Thyroid gland (tissue), 4 donors: ENCODE measurements around the gene PANX2. TPM values are rescaled to one million over a fixed set of nuclear protein-coding genes. Genes with fewer than 3 reads are reported as not detected.

Source experiments
- DNase-seq, 2 donors: peaks; one replicate each; pipeline ENCODE4 v3.0.0-alpha.2; 2019
- H3K27ac ChIP-seq, 3 donors: fragments of 200-600 bp; sonication (generic); 1 replicate in 2 of 3; 2 replicates in 1 of 3; pipeline ENCODE4 v1.5.1; 2016 to 2019; ENCODE audit warnings: mild to moderate bottlenecking in 1 of 3, moderate library complexity in 1 of 3
- H3K27me3 ChIP-seq: fragments of 200-600 bp; sonication (generic); one replicate; pipeline ENCODE4 v1.5.1; 2019
- H3K36me3 ChIP-seq, 2 donors: fragments of 200-600 bp; sonication (generic); one replicate each; pipeline ENCODE4 v1.5.1; 2016 to 2019
- H3K4me1 ChIP-seq, 2 donors: fragments of 200-600 bp; sonication (generic); one replicate each; pipeline ENCODE4 v1.5.1; 2017 to 2019
- H3K4me3 ChIP-seq, 3 donors: fragments of 200-600 bp; sonication (generic); replicated peaks in 1 of 3; 1 replicate in 2 of 3; 2 replicates in 1 of 3; pipeline ENCODE4 v1.5.1; 2016; ENCODE audit warnings: mild to moderate bottlenecking in 1 of 3
- H3K9me3 ChIP-seq: fragments of 200-600 bp; sonication (generic); one replicate; pipeline ENCODE4 v1.5.1; 2017
- CTCF ChIP-seq, 6 experiments: fragments of 200-600 bp in 3 of 6; fragments of 450-650 bp in 3 of 6; sonication (generic) in 3 of 6; IDR thresholded peaks; one replicate each; pipeline ENCODE4 v1.5.1; 2016 to 2019; ENCODE audit warnings: antibody characterized with exemption in 6 of 6, mild to moderate bottlenecking in 2 of 6, inconsistent platforms in 1 of 6, moderate library complexity in 1 of 6
- POLR2A ChIP-seq, 2 donors: fragments of 450-650 bp; IDR thresholded peaks; one replicate each; pipeline ENCODE4 v1.6.1; 2017; ENCODE audit warnings: antibody characterized with exemption in 2 of 2, mild to moderate bottlenecking in 2 of 2, moderate library complexity in 1 of 2
- WGBS, 2 donors: methylation state at CpG; one replicate each; pipeline ENCODE4 v1.1.5; 2017; 5-methylcytosine and 5-hydroxymethylcytosine counted together
- intact Hi-C: fragments of 100-400 bp; cut with DNase I; formaldehyde crosslinking; loops from one replicate; pipeline ENCODE4 v1.15.1; 2023
- total RNA-seq, 4 donors: library from RNA; depleted of rRNA; stranded (reverse); fragments of >200 nt; gene quantifications; one replicate each; pipeline ENCODE4 v1.2.3, GENCODE V29; 2016

PANX2 gene
- total RNA-seq, 4 donors from 2014 or later: 9.0 to 12.1 (median 10.9) TPM

- Histone ChIP-seq H3K4me1 (peaks cover under 1 to 12% of the 10 kb centered on the region in 2 donors), H3K36me3 (no peaks in the 10 kb centered on the region), H3K27me3 (no peaks in the 10 kb centered on the region), H3K9me3 (no peaks in the 10 kb centered on the region), H3K27ac (no peak overlapping the region), H3K4me3 (no peak overlapping the region)
- 94 to 96% methylated on average over 12 to 25 of the region's 27 CpGs for whole genome bisulfite sequencing, 2 donors
- intact Hi-C loops: no loop called here
- no peak for DNase-seq
- TF ChIP-seq POLR2A (IDR thresholded peaks at IDR 0.05) (no peak), CTCF (IDR thresholded peaks at IDR 0.05) (no peak)
These were observed 4.1 kb downstream of the PANX2 start for GRCh38 chr22:50174382-50175190.

- H3K36me3 ChIP-seq: no peaks in the 10 kb centered on the region
These were observed 4.6 kb downstream of the PANX2 start for GRCh38 chr22:50175191-50175461.

GRCh38 chr22:50175921-50176849, 5.7 kb downstream of the PANX2 start:
- intact Hi-C loops: no loop called here
- Histone ChIP-seq H3K4me3 (no peak overlapping the region), H3K27ac (no peak overlapping the region), H3K9me3 (no peaks in the 10 kb centered on the region), H3K4me1 (peaks cover 0 to 6% of the 10 kb centered on the region in 2 donors), H3K27me3 (no peaks in the 10 kb centered on the region), H3K36me3 (no peaks in the 10 kb centered on the region)
- DNase-seq: no peak
- TF ChIP-seq CTCF (IDR thresholded peaks at IDR 0.05): no peak
- 84 to 86% methylated on average over 14 to 20 of the region's 27 CpGs for WGBS, 2 donors

More at GRCh38 chr22:50175191-50175461, 4.6 kb downstream of the PANX2 start:
- no peak overlapping the region for H3K4me3 ChIP-seq
- 98 to 100% methylated on average over 2 to 6 of the region's 6 CpGs for WGBS, 2 donors
- H3K27me3 ChIP-seq: no peaks in the 10 kb centered on the region
- H3K4me1 ChIP-seq: peaks cover 0 to 10% of the 10 kb centered on the region in 2 donors
- no peak for DNase-seq
- H3K9me3 ChIP-seq: no peaks in the 10 kb centered on the region
- intact Hi-C loops: no loop called here
- TF ChIP-seq POLR2A (IDR thresholded peaks at IDR 0.05): no peak
- H3K27ac ChIP-seq: no peak overlapping the region

GRCh38 chr22:50176850-50177536, 6.5 kb downstream of the PANX2 start:
- H3K4me1 ChIP-seq: no peaks in the 10 kb centered on the region
- H3K9me3 ChIP-seq: no peaks in the 10 kb centered on the region
- WGBS, 2 donors: 96 to 97% methylated on average over 76 of the region's 76 CpGs
- no peaks in the 10 kb centered on the region for H3K27me3 ChIP-seq
- H3K27ac ChIP-seq: no peak overlapping the region
- TF ChIP-seq POLR2A (IDR thresholded peaks at IDR 0.05) (no peak), CTCF (IDR thresholded peaks at IDR 0.05) (no peak)
- DNase-seq: no peak
- H3K36me3 ChIP-seq: no peaks in the 10 kb centered on the region
- no peak overlapping the region for H3K4me3 ChIP-seq
- intact Hi-C loops: no loop called here
